Activated CD4-positive, alpha-beta T cell treated with anti-CD3 and anti-CD28 coated beads for 36 hours (primary cell): ENCODE data around the gene PACC1. TPM values are rescaled to one million over a fixed set of nuclear protein-coding genes. Genes with fewer than 3 reads are reported as not detected.

Experiments
- ATAC-seq: fragments of 200-7000 bp; cut with Tn5 transposase; one replicate; pipeline ENCODE4 v1.10.0; 2021; ENCODE audit warnings: mild to moderate bottlenecking, moderate library complexity
- CTCF ChIA-PET: fragments of 350-600 bp; sonication (Branson Sonifier 250); formaldehyde crosslinking; loops from one replicate; lab custom pipeline; 2021; ENCODE audit warnings: antibody characterized with exemption; lab: Charles Lee
- POLR2A ChIA-PET: fragments of 350-600 bp; sonication (Branson Sonifier 250); formaldehyde crosslinking; loops from one replicate; lab custom pipeline; 2021; ENCODE audit warnings: antibody characterized with exemption, inconsistent platforms; lab: Charles Lee
- DNase-seq: peaks from one replicate; pipeline ENCODE4 v3.0.0-alpha.2; 2020
- H3K27ac Mint-ChIP-seq: one replicate; pipeline ENCODE4 v1.8.0; 2021; ENCODE audit warnings: mixed read lengths
- H3K27me3 Mint-ChIP-seq: one replicate; pipeline ENCODE4 v1.8.0; 2021; ENCODE audit warnings: mixed read lengths
- H3K36me3 Mint-ChIP-seq: one replicate; pipeline ENCODE4 v1.8.0; 2021; ENCODE audit warnings: low read depth, mixed read lengths
- H3K4me1 Mint-ChIP-seq: one replicate; pipeline ENCODE4 v1.8.0; 2021; ENCODE audit warnings: mixed read lengths
- H3K4me3 Mint-ChIP-seq: one replicate; pipeline ENCODE4 v1.8.0; 2021; ENCODE audit warnings: mild to moderate bottlenecking, moderate library complexity, mixed read lengths
- H3K9me3 Mint-ChIP-seq: one replicate; pipeline ENCODE4 v1.8.0; 2021; ENCODE audit warnings: low read depth, mixed read lengths
- intact Hi-C, 2 experiments: fragments of 100-400 bp; cut with DNase I in 1 of 2; cut with micrococcal nuclease in 1 of 2; formaldehyde crosslinking; loops; one replicate each; pipeline versions ENCODE4 v1.14.2 to v1.15.1; 2022 to 2024; cut with DNase I, micrococcal nuclease
- total RNA-seq, 2 experiments: library from RNA; stranded (reverse); gene quantifications; one replicate each; pipeline ENCODE4 v1.2.3, GENCODE V29; 2021

PACC1 gene
- total RNA-seq, 2 experiments from 2014 or later, result 9.2 to 13.8 TPM

DNA sequence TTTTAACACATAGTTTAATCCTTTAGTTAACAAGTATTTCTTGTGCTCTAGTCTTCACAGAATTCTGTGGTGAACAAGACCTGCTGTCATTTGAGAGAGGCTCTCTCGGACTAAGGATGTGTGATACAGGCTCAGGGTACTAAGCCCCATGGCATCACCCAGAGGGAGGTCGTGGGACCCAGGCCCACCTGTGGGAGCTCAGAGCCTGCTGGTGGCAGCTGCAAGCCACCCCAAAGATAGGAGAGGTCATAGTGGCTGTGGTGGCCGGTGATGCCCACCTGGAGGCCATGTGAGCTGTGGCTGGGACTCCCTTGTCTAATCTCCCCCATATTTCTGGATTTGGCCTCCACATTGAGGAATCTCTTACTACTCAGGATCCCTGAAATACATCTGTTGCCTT is 40.1 kb upstream of the PACC1 start:
- POLR2A ChIA-PET, result no interaction called here
- H3K4me3 Mint-ChIP-seq, result no peak overlapping the region
- H3K27ac Mint-ChIP-seq, result no peak overlapping the region
- peaks cover 7% of the 10 kb centered on the region for H3K4me1 Mint-ChIP-seq
- no peaks in the 10 kb centered on the region for H3K36me3 Mint-ChIP-seq
- no peaks in the 10 kb centered on the region for H3K27me3 Mint-ChIP-seq
- H3K9me3 Mint-ChIP-seq, result no peaks in the 10 kb centered on the region
- CTCF ChIA-PET, result interaction anchor here (1.0 to 6.1 kb wide), 27 partner anchors 10 to 773 kb away, joined by 3 to 87 read pairs (median 13); no protein-coding TSS in a partner anchor
- no peak for DNase-seq
- ATAC-seq, result no peak
- intact Hi-C loops, result loop anchor here (5.0 to 10.0 kb wide), 6 partner anchors 90 to 757 kb away; no protein-coding TSS in a partner anchor

DNA sequence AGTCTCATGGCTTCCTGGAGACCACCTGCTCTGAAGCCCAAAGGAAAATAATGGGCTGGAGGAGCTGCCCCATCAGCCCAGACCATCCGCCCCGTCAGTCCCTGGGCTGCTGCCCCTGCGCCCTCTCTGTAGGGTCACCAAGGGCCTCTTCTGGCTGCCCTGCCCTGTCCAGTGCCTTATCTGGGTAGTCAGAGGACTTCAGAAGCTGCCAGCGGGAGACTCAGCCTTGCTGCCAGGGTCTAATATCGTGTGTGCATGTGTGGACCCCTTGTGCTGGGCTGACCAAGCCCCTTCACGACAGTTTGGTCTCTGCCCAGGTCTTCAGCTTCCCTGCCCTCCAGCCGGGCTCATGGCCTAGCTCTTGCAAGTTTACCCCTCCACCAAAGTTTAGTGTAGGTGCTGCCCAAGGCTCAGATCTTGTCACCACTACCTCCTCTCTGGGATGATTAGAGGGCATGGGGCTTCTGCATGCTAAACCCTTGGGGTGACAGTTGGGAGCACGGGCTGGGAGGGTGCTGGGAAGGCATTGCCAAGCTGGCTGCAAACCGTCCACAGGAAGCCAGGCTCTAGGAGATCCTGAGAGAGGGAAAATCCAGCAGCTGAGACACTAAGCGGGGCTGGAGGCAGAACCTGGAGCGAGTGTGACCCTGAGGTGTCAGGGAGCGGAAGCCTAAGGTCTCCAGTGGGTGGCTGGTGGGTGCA is 38.6 kb upstream of the PACC1 start:
- no peak for DNase-seq
- CTCF ChIA-PET, result interaction anchor here (0.6 to 6.1 kb wide), 12 partner anchors 14 to 772 kb away, joined by 3 to 87 read pairs (median 4); no protein-coding TSS in a partner anchor
- POLR2A ChIA-PET, result no interaction called here
- H3K27me3 Mint-ChIP-seq, result no peaks in the 10 kb centered on the region
- H3K9me3 Mint-ChIP-seq, result no peaks in the 10 kb centered on the region
- no peak overlapping the region for H3K27ac Mint-ChIP-seq
- no peak overlapping the region for H3K4me3 Mint-ChIP-seq
- H3K4me1 Mint-ChIP-seq, result peaks cover under 1% of the 10 kb centered on the region
- intact Hi-C loops, result loop anchor here in 1 of 2 experiments (10.0 kb wide), 2 partner anchors 89 to 541 kb away; no protein-coding TSS in a partner anchor
- no peaks in the 10 kb centered on the region for H3K36me3 Mint-ChIP-seq
- ATAC-seq, result no peak

DNA sequence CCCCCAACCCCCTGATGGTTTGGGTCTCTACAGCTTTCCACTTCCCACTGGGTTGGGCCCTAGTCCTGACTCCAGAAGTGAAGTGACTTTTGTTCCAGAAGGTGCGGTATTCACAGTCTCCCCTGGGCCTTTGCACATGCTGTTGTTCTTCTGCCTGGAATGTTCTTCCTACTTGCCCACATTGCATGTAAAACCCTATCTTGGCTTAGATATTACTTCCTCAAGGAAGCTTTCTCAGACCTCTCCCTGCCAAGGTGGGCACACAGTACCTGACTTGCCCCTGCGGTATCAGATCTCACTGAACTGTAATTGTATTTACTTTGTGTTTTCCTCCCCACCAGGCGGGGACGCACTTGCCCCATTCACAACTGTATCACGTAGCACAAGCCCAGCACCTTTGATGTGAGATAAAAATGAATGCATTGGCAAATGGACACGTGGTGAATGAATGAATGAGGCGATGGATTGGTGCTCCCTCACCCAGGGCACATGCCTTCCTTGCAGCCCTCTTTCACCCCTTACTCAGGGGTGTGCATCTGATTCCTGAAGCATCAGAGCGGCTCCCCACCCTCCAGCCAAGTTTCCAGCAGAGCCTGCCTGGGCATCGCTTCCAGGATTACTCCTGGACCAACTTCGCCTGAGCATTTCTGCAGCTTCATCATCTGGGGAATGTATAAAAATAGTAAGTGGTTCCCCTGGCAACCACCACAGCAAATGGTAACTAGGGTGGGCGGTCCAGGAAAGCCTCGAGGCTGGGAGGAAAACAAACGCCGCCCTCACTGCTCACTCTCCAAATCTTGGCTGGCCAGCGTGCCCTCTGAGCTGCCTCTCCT is 37.9 kb upstream of the PACC1 start:
- CTCF ChIA-PET, result interaction anchor here (0.5 to 1.3 kb wide), 8 partner anchors 24 to 778 kb away, joined by 3 to 6 read pairs (median 4); no protein-coding TSS in a partner anchor
- ATAC-seq, result no peak
- intact Hi-C loops, result loop anchor here in 1 of 2 experiments (10.0 kb wide), 2 partner anchors 88 to 542 kb away; no protein-coding TSS in a partner anchor

DNA sequence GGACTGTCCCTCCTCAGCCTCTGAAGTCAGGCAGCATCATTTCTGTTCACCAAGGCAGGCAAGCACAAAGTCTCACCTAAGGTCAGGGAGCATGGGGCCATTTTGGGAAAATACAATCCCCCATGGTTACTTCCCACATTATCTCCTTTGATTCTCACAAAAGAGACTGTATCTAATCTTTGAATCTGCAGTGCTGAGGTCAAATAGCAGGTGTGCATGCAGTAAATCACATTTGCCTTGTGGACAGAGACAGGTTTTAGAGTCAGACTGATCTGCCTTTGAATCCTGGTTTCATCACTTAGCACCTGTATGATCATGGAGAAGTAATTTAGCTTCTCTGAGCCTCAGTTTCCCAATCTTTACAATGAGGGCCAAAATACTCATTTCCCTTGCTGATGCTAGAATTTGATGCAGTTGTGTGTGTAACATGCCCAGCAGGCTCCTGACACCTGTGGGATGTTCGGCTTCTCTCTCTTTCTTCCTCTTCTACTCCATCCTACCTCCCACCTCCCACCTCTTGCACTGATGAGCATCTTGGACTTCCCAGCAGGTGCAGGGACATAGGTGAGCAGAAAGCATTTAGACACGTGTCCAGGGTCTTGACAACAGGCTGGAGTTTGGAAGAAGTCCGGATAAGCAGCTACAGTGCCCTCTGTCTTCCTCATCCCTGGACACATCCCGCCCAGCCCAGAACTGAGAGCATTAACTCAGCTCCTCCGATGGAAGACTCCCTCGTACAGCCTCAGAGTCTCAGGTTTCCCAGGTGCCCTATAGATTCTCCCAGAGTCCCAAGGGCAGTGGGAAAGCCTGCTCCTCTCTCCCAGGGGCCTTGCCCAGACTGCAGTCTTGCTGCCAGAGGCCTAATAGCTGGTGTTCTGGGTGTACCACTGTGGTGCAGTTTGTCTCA is 37.0 kb upstream of the PACC1 start:
- ChIA-PET POLR2A (no interaction called here), CTCF (interaction anchor here (0.5 to 1.3 kb wide), 2 partner anchors 771 to 777 kb away, joined by 3 to 6 read pairs; no protein-coding TSS in a partner anchor)
- DNase-seq (no peak), ATAC-seq (no peak)
- Mint-ChIP-seq H3K4me3 (no peak overlapping the region), H3K27me3 (no peaks in the 10 kb centered on the region), H3K9me3 (no peaks in the 10 kb centered on the region), H3K4me1 (no peaks in the 10 kb centered on the region), H3K36me3 (no peaks in the 10 kb centered on the region), H3K27ac (no peak overlapping the region)
- intact Hi-C loops, result loop anchor here in 1 of 2 experiments (10.0 kb wide), 2 partner anchors 87 to 543 kb away; no protein-coding TSS in a partner anchor

More for the DNA sequence above, 37.9 kb upstream of the PACC1 start:
- no peak for DNase-seq
- Mint-ChIP-seq H3K27ac (no peak overlapping the region), H3K36me3 (no peaks in the 10 kb centered on the region), H3K27me3 (no peaks in the 10 kb centered on the region), H3K4me1 (no peaks in the 10 kb centered on the region), H3K4me3 (no peak overlapping the region), H3K9me3 (no peaks in the 10 kb centered on the region)
- POLR2A ChIA-PET, result no interaction called here

DNA sequence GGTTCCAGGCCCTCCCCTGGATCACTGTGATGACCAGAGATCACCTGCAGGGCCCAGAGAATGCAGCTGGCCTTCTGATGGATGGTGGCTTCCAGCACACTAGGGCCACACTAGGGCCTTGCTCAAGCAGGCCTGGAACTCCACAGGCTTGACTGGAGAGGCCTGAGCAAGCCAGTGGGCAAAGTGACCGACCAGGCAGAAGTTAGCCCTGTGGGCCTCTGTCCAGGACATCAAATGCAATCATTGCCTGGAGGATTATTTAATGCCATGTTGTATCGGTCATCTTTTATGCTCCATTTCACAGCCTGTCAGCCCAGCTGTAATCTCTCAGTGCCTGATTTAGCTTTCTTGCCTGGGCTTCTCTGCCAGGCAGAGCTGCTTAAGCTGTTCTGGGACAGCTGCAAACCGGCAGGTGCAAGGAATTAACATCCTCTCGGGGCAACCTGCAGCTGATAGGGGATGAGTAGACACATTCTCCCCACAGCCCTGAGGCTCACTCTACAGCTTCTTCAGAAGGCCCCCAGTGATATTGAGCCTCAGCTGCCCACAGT is 35.7 kb upstream of the PACC1 start:
- intact Hi-C loops, result loop anchor here in 1 of 2 experiments (10.0 kb wide), 2 partner anchors 86 to 544 kb away; no protein-coding TSS in a partner anchor

DNA sequence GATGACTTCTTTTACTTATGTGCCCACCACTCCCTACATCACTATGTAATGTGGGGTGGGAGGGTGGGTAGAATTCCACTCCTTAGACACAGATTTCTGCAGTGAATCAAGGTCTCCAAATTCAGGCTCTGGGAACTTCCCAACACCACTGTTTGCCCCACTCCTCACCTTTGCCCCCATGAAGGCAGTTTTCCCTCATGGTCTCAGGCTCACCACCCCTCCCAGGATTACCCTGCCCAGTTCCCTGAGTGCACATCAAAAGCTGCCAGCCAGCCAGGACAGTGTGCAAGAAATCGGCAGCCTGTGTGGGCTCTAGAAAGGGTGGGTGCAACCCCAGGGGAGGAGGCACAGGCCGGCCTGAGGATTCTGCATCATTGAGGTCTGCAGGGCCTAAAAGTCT is 32.8 kb upstream of the PACC1 start:
- ATAC-seq (no peak), DNase-seq (no peak)
- CTCF ChIA-PET, result interaction anchor here (0.8 kb wide), 1 partner anchor 9 kb away, joined by 6 read pairs; no protein-coding TSS in a partner anchor
- POLR2A ChIA-PET, result no interaction called here
- H3K9me3 Mint-ChIP-seq, result no peaks in the 10 kb centered on the region
- peaks cover 8% of the 10 kb centered on the region for H3K36me3 Mint-ChIP-seq
- intact Hi-C loops, result no loop called here
- H3K4me3 Mint-ChIP-seq, result no peak overlapping the region
- no peaks in the 10 kb centered on the region for H3K4me1 Mint-ChIP-seq
- no peak overlapping the region for H3K27ac Mint-ChIP-seq
- H3K27me3 Mint-ChIP-seq, result no peaks in the 10 kb centered on the region

More for the DNA sequence above, 35.7 kb upstream of the PACC1 start:
- Mint-ChIP-seq H3K4me3 (no peak overlapping the region), H3K27me3 (no peaks in the 10 kb centered on the region), H3K27ac (no peak overlapping the region), H3K9me3 (no peaks in the 10 kb centered on the region), H3K36me3 (no peaks in the 10 kb centered on the region), H3K4me1 (no peaks in the 10 kb centered on the region)
- ChIA-PET CTCF (interaction anchor here (0.6 to 1.0 kb wide), 3 partner anchors 175 to 701 kb away, joined by 3 to 4 read pairs (median 3); no protein-coding TSS in a partner anchor), POLR2A (no interaction called here)
- DNase-seq, result no peak
- ATAC-seq, result no peak

DNA sequence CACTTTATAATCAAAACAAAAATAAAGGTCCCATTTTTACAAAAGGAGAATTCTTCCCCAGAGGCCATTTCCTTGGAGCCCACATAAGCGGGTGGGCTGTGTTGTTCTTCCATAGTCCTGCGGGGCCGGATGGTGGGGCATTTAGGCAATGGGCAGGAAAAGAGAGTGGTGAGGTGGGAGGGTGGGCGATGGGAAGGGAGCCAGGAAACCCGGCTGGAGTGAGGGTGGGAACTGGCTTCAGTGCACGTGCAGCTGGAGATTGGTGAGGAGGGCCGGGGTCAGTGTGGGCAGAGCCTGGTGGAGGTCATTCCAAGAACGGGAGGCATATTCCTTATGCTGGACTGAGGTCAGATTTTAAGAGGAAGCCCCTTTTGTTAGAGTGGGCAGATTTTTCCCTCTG is 31.6 kb upstream of the PACC1 start:
- ChIA-PET POLR2A (no interaction called here), CTCF (interaction anchor here (0.9 kb wide), 1 partner anchor 9 kb away, joined by 3 read pairs; no protein-coding TSS in a partner anchor)
- no peak for DNase-seq
- intact Hi-C loops, result no loop called here
- peaks cover 12% of the 10 kb centered on the region for H3K36me3 Mint-ChIP-seq
- H3K27me3 Mint-ChIP-seq, result no peaks in the 10 kb centered on the region
- no peak for ATAC-seq
- no peaks in the 10 kb centered on the region for H3K4me1 Mint-ChIP-seq
- H3K4me3 Mint-ChIP-seq, result no peak overlapping the region
- no peaks in the 10 kb centered on the region for H3K9me3 Mint-ChIP-seq
- no peak overlapping the region for H3K27ac Mint-ChIP-seq

DNA sequence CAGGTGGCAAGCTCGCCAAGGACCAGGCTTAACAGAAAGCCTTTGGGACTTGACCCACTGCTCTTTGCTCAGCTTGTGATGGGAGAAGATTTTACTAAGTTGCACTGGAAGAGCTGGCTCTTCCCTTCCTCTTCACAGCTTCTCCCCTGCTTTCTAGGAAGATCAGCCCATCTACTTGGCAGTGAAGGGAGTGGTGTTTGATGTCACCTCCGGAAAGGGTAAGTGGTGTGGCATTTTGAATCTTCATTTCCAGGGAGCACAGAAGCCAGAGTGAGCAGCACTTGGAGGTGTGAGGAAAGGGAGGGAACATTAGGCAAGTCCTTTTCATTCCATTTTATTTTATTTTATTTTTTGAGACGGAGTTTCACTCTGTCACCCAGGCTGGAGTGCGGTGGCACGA is 27.7 kb upstream of the PACC1 start:
- DNase-seq, result no peak
- no peak for ATAC-seq
- no peak overlapping the region for H3K27ac Mint-ChIP-seq
- peaks cover 4% of the 10 kb centered on the region for H3K4me1 Mint-ChIP-seq
- intact Hi-C loops, result no loop called here
- H3K4me3 Mint-ChIP-seq, result no peak overlapping the region
- H3K9me3 Mint-ChIP-seq, result no peaks in the 10 kb centered on the region
- CTCF ChIA-PET, result interaction anchor here (1.0 kb wide), 2 partner anchors 14 to 15 kb away, joined by 3 to 4 read pairs; no protein-coding TSS in a partner anchor
- POLR2A ChIA-PET, result no interaction called here
- peaks cover 12% of the 10 kb centered on the region for H3K36me3 Mint-ChIP-seq
- no peaks in the 10 kb centered on the region for H3K27me3 Mint-ChIP-seq

DNA sequence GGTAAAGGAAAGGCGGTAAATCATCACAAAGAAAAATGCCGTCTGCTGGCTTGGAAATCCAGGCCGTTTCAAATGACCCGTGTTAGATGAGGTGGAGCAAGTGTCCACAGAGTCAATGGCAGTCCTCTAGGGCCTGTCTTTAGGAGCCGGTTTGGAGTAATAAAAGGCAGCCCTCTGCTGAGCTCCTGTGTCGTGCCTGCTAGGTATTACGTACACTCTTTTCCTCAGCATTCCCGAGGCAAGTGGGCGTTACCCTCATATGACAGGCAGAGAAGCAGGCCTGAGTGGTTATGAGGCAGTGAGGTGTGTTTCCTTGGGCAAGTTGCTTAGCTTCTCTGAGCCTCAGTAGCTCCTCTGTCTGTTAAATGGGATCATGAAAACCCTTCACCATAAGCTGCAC is 25.7 kb upstream of the PACC1 start:
- peaks cover 12% of the 10 kb centered on the region for H3K36me3 Mint-ChIP-seq
- no peak for DNase-seq
- no peak for ATAC-seq
- intact Hi-C loops, result no loop called here
- no peak overlapping the region for H3K4me3 Mint-ChIP-seq
- ChIA-PET CTCF (interaction anchor here (1.2 to 1.4 kb wide), 2 partner anchors 15 to 17 kb away, joined by 6 to 9 read pairs; no protein-coding TSS in a partner anchor), POLR2A (no interaction called here)
- H3K27ac Mint-ChIP-seq, result no peak overlapping the region
- peaks cover 7% of the 10 kb centered on the region for H3K4me1 Mint-ChIP-seq
- H3K9me3 Mint-ChIP-seq, result no peaks in the 10 kb centered on the region
- no peaks in the 10 kb centered on the region for H3K27me3 Mint-ChIP-seq

DNA sequence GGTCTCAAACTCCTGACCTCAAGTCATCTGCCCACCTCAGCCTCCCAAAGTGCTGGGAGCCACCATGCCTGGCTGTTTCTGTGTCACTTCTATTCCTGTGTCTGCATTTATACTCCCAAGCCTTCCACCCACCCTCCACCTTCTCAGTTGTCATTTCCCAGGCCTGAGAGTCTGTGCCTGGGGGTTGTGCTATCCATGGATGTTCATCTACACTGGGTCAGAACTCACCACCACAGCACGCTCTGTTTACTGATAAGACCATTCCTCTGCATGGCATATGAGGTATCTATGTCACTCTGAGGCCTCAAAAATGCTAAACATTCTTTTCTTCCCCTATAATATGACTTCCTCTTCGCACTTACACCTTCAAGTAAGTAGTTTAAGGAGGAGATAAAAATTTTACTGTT is 24.1 kb upstream of the PACC1 start:
- peaks cover 15% of the 10 kb centered on the region for H3K4me1 Mint-ChIP-seq
- intact Hi-C loops, result no loop called here
- H3K36me3 Mint-ChIP-seq, result peaks cover 6% of the 10 kb centered on the region
- H3K9me3 Mint-ChIP-seq, result no peaks in the 10 kb centered on the region
- ATAC-seq (no peak), DNase-seq (no peak)
- no peak overlapping the region for H3K4me3 Mint-ChIP-seq
- CTCF ChIA-PET, result interaction anchor here (1.2 to 1.7 kb wide), 2 partner anchors 30 to 38 kb away, joined by 3 read pairs; no protein-coding TSS in a partner anchor
- H3K27me3 Mint-ChIP-seq, result no peaks in the 10 kb centered on the region
- POLR2A ChIA-PET, result no interaction called here
- H3K27ac Mint-ChIP-seq, result no peak overlapping the region
